CD4-positive, alpha-beta T cell (primary cell): ENCODE measurements around the gene ALK. TPM values are rescaled to one million over a fixed set of nuclear protein-coding genes. Genes with fewer than 3 reads are reported as not detected.

ENCODE experiments used
- ATAC-seq: fragments of 200-7000 bp; cut with Tn5 transposase; one replicate; pipeline ENCODE4 v1.10.0; 2022; ENCODE audit warnings: mild to moderate bottlenecking; ENCODE audit not compliant: poor library complexity
- CTCF ChIA-PET: fragments of 350-600 bp; sonication (Branson Sonifier 250); formaldehyde crosslinking; loops from one replicate; lab custom pipeline; 2021; ENCODE audit warnings: antibody characterized with exemption, inconsistent platforms; lab: Charles Lee
- POLR2A ChIA-PET: fragments of 350-600 bp; sonication (Branson Sonifier 250); formaldehyde crosslinking; loops from one replicate; lab custom pipeline; 2021; ENCODE audit warnings: antibody characterized with exemption, inconsistent platforms; lab: Charles Lee
- DNase-seq, 14 experiments: peaks; one replicate each; pipeline ENCODE4 v3.0.0-alpha.2; 2013 to 2020; ENCODE audit warnings: mixed read lengths in 2 of 14
- H3K27ac ChIP-seq, 2 donors: one replicate each; pipeline versions ENCODE4 v1.5.1 to v1.7.0; 2013; ENCODE audit warnings: low read length in 2 of 2, low read depth in 1 of 2, mild to moderate bottlenecking in 1 of 2
- H3K27me3 ChIP-seq, 2 experiments: 1 replicate in 1 of 2; 2 replicates in 1 of 2; pipeline versions ENCODE4 v1.6.1 to v1.7.0; 2013; ENCODE audit warnings: low read length in 2 of 2, control low read depth in 1 of 2, mild to moderate bottlenecking in 1 of 2, moderate library complexity in 1 of 2; ENCODE audit not compliant: insufficient read depth in 2 of 2, control insufficient read depth in 1 of 2
- H3K36me3 ChIP-seq: one replicate; pipeline ENCODE4 v1.6.1; 2013; ENCODE audit warnings: low read length, control low read depth; ENCODE audit not compliant: insufficient read depth
- H3K4me1 ChIP-seq: one replicate; pipeline ENCODE4 v1.6.1; 2013; ENCODE audit warnings: low read length, control low read depth; ENCODE audit not compliant: insufficient read depth
- H3K4me3 ChIP-seq: one replicate; pipeline ENCODE4 v1.5.1; 2013; ENCODE audit warnings: mild to moderate bottlenecking, low read length, moderate library complexity
- H3K9me3 ChIP-seq, 2 experiments: 1 replicate in 1 of 2; 2 replicates in 1 of 2; pipeline versions ENCODE4 v1.6.1 to v1.7.0; 2013; ENCODE audit warnings: low read length in 2 of 2, mild to moderate bottlenecking in 2 of 2, control low read depth in 1 of 2, moderate library complexity in 1 of 2; ENCODE audit not compliant: control insufficient read depth in 1 of 2, insufficient read depth in 1 of 2
- H3K27ac Mint-ChIP-seq: one replicate; pipeline ENCODE4 v1.8.0; 2020; ENCODE audit warnings: mixed read lengths
- H3K27me3 Mint-ChIP-seq: one replicate; pipeline ENCODE4 v1.8.0; 2021; ENCODE audit warnings: mixed read lengths
- H3K36me3 Mint-ChIP-seq: one replicate; pipeline ENCODE4 v1.8.0; 2021; ENCODE audit warnings: low read depth, mixed read lengths
- H3K4me1 Mint-ChIP-seq: one replicate; pipeline ENCODE4 v1.8.0; 2021; ENCODE audit warnings: low read depth, mixed read lengths
- H3K4me3 Mint-ChIP-seq: one replicate; pipeline ENCODE4 v1.8.0; 2020; ENCODE audit warnings: mild to moderate bottlenecking, mixed read lengths
- H3K9me3 Mint-ChIP-seq: one replicate; pipeline ENCODE4 v1.8.0; 2020; ENCODE audit warnings: mixed read lengths
- CTCF ChIP-seq: fragments of 200-600 bp; IDR thresholded peaks from one replicate; pipeline ENCODE4 v1.8.0; 2022; ENCODE audit warnings: antibody characterized with exemption, mild to moderate bottlenecking
- intact Hi-C, 2 experiments: fragments of 100-400 bp; cut with DNase I in 1 of 2; cut with micrococcal nuclease in 1 of 2; formaldehyde crosslinking; loops; one replicate each; pipeline versions ENCODE4 v1.15.1 to v1.9.0; 2023 to 2025; cut with DNase I, micrococcal nuclease
- total RNA-seq, 174 experiments: library from RNA in 2 of 174; stranded (reverse) in 2 of 174; gene quantifications; one replicate each; pipeline ENCODE4 v1.2.3 and lab custom pipeline; 2021 to 2026

ALK gene
- total RNA-seq, 2 experiments from 2014 or later: not detected

- H3K4me1 Mint-ChIP-seq: no peaks in the 10 kb centered on the region
- intact Hi-C loops: no loop called here
- no peaks in the 10 kb centered on the region for H3K9me3 ChIP-seq
- DNase-seq (no peak), ATAC-seq (no peak)
- H3K27me3 Mint-ChIP-seq: peaks cover 32% of the 10 kb centered on the region
- peaks cover 0 to 3% of the 10 kb centered on the region in 2 experiments for H3K27me3 ChIP-seq
- no peak overlapping the region for H3K27ac ChIP-seq
- TF ChIP-seq CTCF: no peak
- no peaks in the 10 kb centered on the region for H3K9me3 Mint-ChIP-seq
- no peaks in the 10 kb centered on the region for H3K36me3 ChIP-seq
- no peaks in the 10 kb centered on the region for H3K4me1 ChIP-seq
- no peak overlapping the region for H3K27ac Mint-ChIP-seq
- no peak overlapping the region for H3K4me3 ChIP-seq
- no peak overlapping the region for H3K4me3 Mint-ChIP-seq
- no peaks in the 10 kb centered on the region for H3K36me3 Mint-ChIP-seq
- ChIA-PET POLR2A (no interaction called here), CTCF (no interaction called here)
Observed at GRCh38 chr2:29382486-29382885, 538.9 kb downstream of the ALK start.

GRCh38 chr2:29377788-29378187 is 543.6 kb downstream of the ALK start:
- no peak for ATAC-seq
- H3K36me3 Mint-ChIP-seq: no peaks in the 10 kb centered on the region
- H3K36me3 ChIP-seq: no peaks in the 10 kb centered on the region
- DNase-seq: no peak
- no peaks in the 10 kb centered on the region for H3K9me3 Mint-ChIP-seq
- H3K4me3 Mint-ChIP-seq: no peak overlapping the region
- H3K4me1 Mint-ChIP-seq: no peaks in the 10 kb centered on the region
- no peak for TF ChIP-seq CTCF
- no peak overlapping the region for H3K27ac Mint-ChIP-seq
- H3K27ac ChIP-seq: no peak overlapping the region
- peaks cover 19% of the 10 kb centered on the region for H3K27me3 Mint-ChIP-seq
- POLR2A ChIA-PET: no interaction called here
- CTCF ChIA-PET: no interaction called here
- no peaks in the 10 kb centered on the region for H3K4me1 ChIP-seq
- intact Hi-C loops: no loop called here
- H3K9me3 ChIP-seq: no peaks in the 10 kb centered on the region
- H3K27me3 ChIP-seq: peaks cover 3% of the 10 kb centered on the region in 2 experiments
- no peak overlapping the region for H3K4me3 ChIP-seq

- peaks cover 18% of the 10 kb centered on the region for H3K27me3 Mint-ChIP-seq
- intact Hi-C loops: no loop called here
Observed at GRCh38 chr2:29376541-29376940, 544.8 kb downstream of the ALK start.

More at GRCh38 chr2:29376541-29376940, 544.8 kb downstream of the ALK start:
- no peaks in the 10 kb centered on the region for H3K36me3 Mint-ChIP-seq
- H3K27me3 ChIP-seq: peaks cover 3% of the 10 kb centered on the region in 2 experiments
- no peaks in the 10 kb centered on the region for H3K4me1 ChIP-seq
- no peaks in the 10 kb centered on the region for H3K9me3 ChIP-seq
- CTCF ChIA-PET: no interaction called here
- no peaks in the 10 kb centered on the region for H3K9me3 Mint-ChIP-seq
- no peak overlapping the region for H3K4me3 Mint-ChIP-seq
- POLR2A ChIA-PET: no interaction called here
- TF ChIP-seq CTCF: no peak
- ATAC-seq (no peak), DNase-seq (no peak)
- H3K4me3 ChIP-seq: no peak overlapping the region
- H3K27ac ChIP-seq: no peak overlapping the region
- no peaks in the 10 kb centered on the region for H3K4me1 Mint-ChIP-seq
- H3K36me3 ChIP-seq: no peaks in the 10 kb centered on the region
- H3K27ac Mint-ChIP-seq: no peak overlapping the region
